Measurements from ENCODE around the gene GRPEL1. TPM values are rescaled to one million over a fixed set of nuclear protein-coding genes. Genes with fewer than 3 reads are reported as not detected.

GRPEL1 gene
- total RNA-seq, 1 experiment from 2014 or later: 78.2 TPM

- POLR2A ChIA-PET (ENCODE audit: low non-redundant PET): no interaction called here
- Histone ChIP-seq H3K36me3 (ENCODE audit: insufficient read depth, low read length, poor library complexity, severe bottlenecking) (no peaks in the 10 kb centered on the region), H3K9me3 (ENCODE audit: low read depth, low read length, poor library complexity, severe bottlenecking) (no peaks in the 10 kb centered on the region), H3K27me3 (replicated peaks; ENCODE audit: insufficient read depth, low read depth, low read length, poor library complexity) (no peaks in the 10 kb centered on the region), H3K4me3 (ENCODE audit: low read depth, low read length, poor library complexity, severe bottlenecking) (no peak overlapping the region), H3K27ac (ENCODE audit: low read depth, low read length, poor library complexity, severe bottlenecking) (no peak overlapping the region), H3K4me1 (ENCODE audit: insufficient read depth, low read length, poor library complexity, severe bottlenecking) (peaks cover 7% of the 10 kb centered on the region)
- DNase-seq (ENCODE audit: low spot score): no peak
- TF ChIP-seq, protein P1, sequence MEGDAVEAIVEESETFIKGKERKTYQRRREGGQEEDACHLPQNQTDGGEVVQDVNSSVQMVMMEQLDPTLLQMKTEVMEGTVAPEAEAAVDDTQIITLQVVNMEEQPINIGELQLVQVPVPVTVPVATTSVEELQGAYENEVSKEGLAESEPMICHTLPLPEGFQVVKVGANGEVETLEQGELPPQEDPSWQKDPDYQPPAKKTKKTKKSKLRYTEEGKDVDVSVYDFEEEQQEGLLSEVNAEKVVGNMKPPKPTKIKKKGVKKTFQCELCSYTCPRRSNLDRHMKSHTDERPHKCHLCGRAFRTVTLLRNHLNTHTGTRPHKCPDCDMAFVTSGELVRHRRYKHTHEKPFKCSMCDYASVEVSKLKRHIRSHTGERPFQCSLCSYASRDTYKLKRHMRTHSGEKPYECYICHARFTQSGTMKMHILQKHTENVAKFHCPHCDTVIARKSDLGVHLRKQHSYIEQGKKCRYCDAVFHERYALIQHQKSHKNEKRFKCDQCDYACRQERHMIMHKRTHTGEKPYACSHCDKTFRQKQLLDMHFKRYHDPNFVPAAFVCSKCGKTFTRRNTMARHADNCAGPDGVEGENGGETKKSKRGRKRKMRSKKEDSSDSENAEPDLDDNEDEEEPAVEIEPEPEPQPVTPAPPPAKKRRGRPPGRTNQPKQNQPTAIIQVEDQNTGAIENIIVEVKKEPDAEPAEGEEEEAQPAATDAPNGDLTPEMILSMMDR (conservative IDR thresholded peaks at IDR 0.05; ENCODE audit: low read depth, low read length): no peak
- no peak for TF ChIP-seq EZH2 (IDR thresholded peaks at IDR 0.05; ENCODE audit: borderline replicate concordance, low read depth, low read length, poor library complexity, severe bottlenecking)
- intact Hi-C loops (cut with micrococcal nuclease; ENCODE audit: unreplicated experiment): no loop called here
- BruUV-seq (replicated peaks): no TSS peak
- CTCF ChIA-PET: no interaction called here
These were observed 18.6 kb downstream of the GRPEL1 start for GRCh38 chr4:7049295-7049694.

- no peak for TF ChIP-seq EZH2 (IDR thresholded peaks at IDR 0.05; ENCODE audit: borderline replicate concordance, low read depth, low read length, poor library complexity, severe bottlenecking)
- TF ChIP-seq, protein P1 (conservative IDR thresholded peaks at IDR 0.05; ENCODE audit: low read depth, low read length): no peak
- Histone ChIP-seq H3K4me3 (ENCODE audit: low read depth, low read length, poor library complexity, severe bottlenecking) (no peak overlapping the region), H3K9me3 (ENCODE audit: low read depth, low read length, poor library complexity, severe bottlenecking) (no peaks in the 10 kb centered on the region), H3K36me3 (ENCODE audit: insufficient read depth, low read length, poor library complexity, severe bottlenecking) (no peaks in the 10 kb centered on the region), H3K27me3 (replicated peaks; ENCODE audit: insufficient read depth, low read depth, low read length, poor library complexity) (no peaks in the 10 kb centered on the region), H3K27ac (ENCODE audit: low read depth, low read length, poor library complexity, severe bottlenecking) (no peak overlapping the region), H3K4me1 (ENCODE audit: insufficient read depth, low read length, poor library complexity, severe bottlenecking) (peaks cover 9% of the 10 kb centered on the region)
- DNase-seq (ENCODE audit: low spot score): no peak
- intact Hi-C loops (cut with micrococcal nuclease; ENCODE audit: unreplicated experiment): no loop called here
- ChIA-PET CTCF (no interaction called here), POLR2A (ENCODE audit: low non-redundant PET) (no interaction called here)
- no TSS peak for BruUV-seq (replicated peaks)
These were observed 19.2 kb downstream of the GRPEL1 start for GRCh38 chr4:7048642-7049041.

GRCh38 chr4:7046971-7047370 lies 20.9 kb downstream of the GRPEL1 start:
- CTCF ChIA-PET: no interaction called here
- no peak for DNase-seq (ENCODE audit: low spot score)
- Histone ChIP-seq H3K27ac (ENCODE audit: low read depth, low read length, poor library complexity, severe bottlenecking) (no peak overlapping the region), H3K27me3 (replicated peaks; ENCODE audit: insufficient read depth, low read depth, low read length, poor library complexity) (no peaks in the 10 kb centered on the region), H3K4me3 (ENCODE audit: low read depth, low read length, poor library complexity, severe bottlenecking) (no peak overlapping the region), H3K4me1 (ENCODE audit: insufficient read depth, low read length, poor library complexity, severe bottlenecking) (peaks cover 15% of the 10 kb centered on the region), H3K36me3 (ENCODE audit: insufficient read depth, low read length, poor library complexity, severe bottlenecking) (no peaks in the 10 kb centered on the region), H3K9me3 (ENCODE audit: low read depth, low read length, poor library complexity, severe bottlenecking) (no peaks in the 10 kb centered on the region)
- intact Hi-C loops (cut with micrococcal nuclease; ENCODE audit: unreplicated experiment): no loop called here
- no TSS peak for BruUV-seq (replicated peaks)
- no peak for TF ChIP-seq EZH2 (IDR thresholded peaks at IDR 0.05; ENCODE audit: borderline replicate concordance, low read depth, low read length, poor library complexity, severe bottlenecking)
- TF ChIP-seq, protein P1 (conservative IDR thresholded peaks at IDR 0.05; ENCODE audit: low read depth, low read length): no peak
- POLR2A ChIA-PET (ENCODE audit: low non-redundant PET): no interaction called here
